ENCODE data around the gene GTF2A1.

GRCh38 chr14:81157431-81157830, 63.3 kb downstream of the GTF2A1 start:
- TF ChIP-seq CTCF (IDR thresholded peaks at IDR 0.05): no peak
- TF ChIP-seq POLR2AphosphoS5 (IDR thresholded peaks at IDR 0.05): no peak
